ENCODE results near the gene USP6NL.
"Not testable (repeated sequence)": the region's sequence is repeated elsewhere in the genome, so short reads cannot be mapped to it uniquely, and the experiment has no call there.

Gene USP6NL

GRCh38 chr10:11511321-11511720 lies 100.1 kb downstream of the USP6NL start:
- no peak for DNase-seq

- DNase-seq: no peak
These were observed 100.7 kb downstream of the USP6NL start for GRCh38 chr10:11510736-11511135.

GRCh38 chr10:11510281-11510680 lies 101.2 kb downstream of the USP6NL start:
- DNase-seq: no peak

GRCh38 chr10:11509036-11509435 lies 102.4 kb downstream of the USP6NL start:
- DNase-seq: no peak

GRCh38 chr10:11506247-11506789 lies 105.1 kb downstream of the USP6NL start:
- no peak for DNase-seq

- peak; percentile 54 for DNase-seq
These were observed 105.8 kb downstream of the USP6NL start for GRCh38 chr10:11505639-11506038.

- no peak for DNase-seq
These were observed 106.7 kb downstream of the USP6NL start for GRCh38 chr10:11504566-11505285.

GRCh38 chr10:11501600-11501999 lies 109.8 kb downstream of the USP6NL start:
- DNase-seq: no peak

GRCh38 chr10:11499425-11500071 lies 111.9 kb downstream of the USP6NL start:
- DNase-seq: no peak

- DNase-seq: no peak
These were observed 113.1 kb downstream of the USP6NL start for GRCh38 chr10:11498399-11498798.

GRCh38 chr10:11494923-11495322 lies 116.5 kb downstream of the USP6NL start:
- not testable (repeated sequence) for DNase-seq

GRCh38 chr10:11493646-11494045 lies 117.8 kb downstream of the USP6NL start:
- DNase-seq: no peak

GRCh38 chr10:11491087-11491486 lies 120.4 kb downstream of the USP6NL start:
- DNase-seq: no peak

GRCh38 chr10:11489591-11489990 lies 121.9 kb downstream of the USP6NL start:
- no peak for DNase-seq

GRCh38 chr10:11488126-11488525 lies 123.3 kb downstream of the USP6NL start:
- DNase-seq: no peak

GRCh38 chr10:11483201-11484148 lies 128.0 kb downstream of the USP6NL start:
- no peak for DNase-seq

GRCh38 chr10:11482306-11482705 lies 129.1 kb downstream of the USP6NL start:
- no peak for DNase-seq

- DNase-seq: no peak
These were observed 130.8 kb downstream of the USP6NL start for GRCh38 chr10:11480687-11481086.

- no peak for DNase-seq
These were observed 132.2 kb downstream of the USP6NL start for GRCh38 chr10:11479300-11479699.

- DNase-seq: no peak
These were observed 132.6 kb downstream of the USP6NL start for GRCh38 chr10:11478807-11479206.

GRCh38 chr10:11475831-11476434 lies 135.5 kb downstream of the USP6NL start:
- no peak for DNase-seq

- no peak for DNase-seq
These were observed 138.2 kb downstream of the USP6NL start for GRCh38 chr10:11473128-11473760.
